Type B pancreatic cell (in vitro differentiated cells): Measurements from ENCODE around the gene SYTL3. TPM values are rescaled to one million over a fixed set of nuclear protein-coding genes. Genes with fewer than 3 reads are reported as not detected.

Experiments used
- DNase-seq: peaks from one replicate; pipeline ENCODE4 v3.0.0; 2021; ENCODE audit warnings: mixed read lengths; ENCODE audit not compliant: unreplicated experiment; ENCODE audit errors: extremely low spot score
- H3K27ac Mint-ChIP-seq: 2 replicates; pipeline ENCODE4 v1.8.0; 2021; ENCODE audit warnings: mild to moderate bottlenecking, mixed read lengths
- H3K27me3 Mint-ChIP-seq: 2 replicates; pipeline ENCODE4 v1.8.0; 2021; ENCODE audit warnings: mixed read lengths
- H3K36me3 Mint-ChIP-seq: 2 replicates; pipeline ENCODE4 v1.8.0; 2021; ENCODE audit warnings: mixed read lengths
- H3K4me1 Mint-ChIP-seq: one replicate; pipeline ENCODE4 v1.8.0; 2021; ENCODE audit warnings: mixed read lengths; ENCODE audit not compliant: unreplicated experiment
- H3K4me3 Mint-ChIP-seq: 2 replicates; pipeline ENCODE4 v1.8.0; 2021; ENCODE audit warnings: mild to moderate bottlenecking, mixed read lengths
- H3K9me3 Mint-ChIP-seq: 2 replicates; pipeline ENCODE4 v1.8.0; 2021; ENCODE audit warnings: mixed read lengths
- CTCF ChIP-seq: fragments of 200-600 bp; sonication (generic); conservative IDR thresholded peaks from 2 replicates; pipeline ENCODE4 v1.5.0; 2021; ENCODE audit warnings: antibody characterized with exemption, mild to moderate bottlenecking
- total RNA-seq: library from RNA; stranded (reverse); gene quantifications from 2 replicates; pipeline ENCODE4 v1.2.1, GENCODE V29; 2021; ENCODE audit warnings: low replicate concordance

The SYTL3 gene
- total RNA-seq, 1 donor from 2014 or later: 2.2 TPM

- Mint-ChIP-seq H3K36me3 (no peaks in the 10 kb centered on the region), H3K27ac (no peak overlapping the region), H3K27me3 (no peaks in the 10 kb centered on the region), H3K4me1 (peaks cover 8% of the 10 kb centered on the region), H3K9me3 (no peaks in the 10 kb centered on the region), H3K4me3 (no peak overlapping the region)
- DNase-seq: peak; percentile 4
- TF ChIP-seq CTCF: no peak
Measured at GRCh38 chr6:158684745-158685324, 35.0 kb downstream of the SYTL3 start.

- Mint-ChIP-seq H3K4me3 (no peak overlapping the region), H3K27me3 (no peaks in the 10 kb centered on the region), H3K36me3 (no peaks in the 10 kb centered on the region), H3K4me1 (peaks cover 8% of the 10 kb centered on the region), H3K9me3 (no peaks in the 10 kb centered on the region), H3K27ac (peak overlapping the region; percentile 9)
- DNase-seq: peak; percentile 7
- no peak for TF ChIP-seq CTCF
Measured at GRCh38 chr6:158686311-158686710, 36.5 kb downstream of the SYTL3 start.

- Mint-ChIP-seq H3K27ac (no peak overlapping the region), H3K27me3 (no peaks in the 10 kb centered on the region), H3K4me1 (peaks cover 8% of the 10 kb centered on the region), H3K36me3 (no peaks in the 10 kb centered on the region), H3K9me3 (no peaks in the 10 kb centered on the region), H3K4me3 (no peak overlapping the region)
- TF ChIP-seq CTCF: no peak
- DNase-seq: peak; percentile 25
Measured at GRCh38 chr6:158686791-158687381, 37.0 kb downstream of the SYTL3 start.

GRCh38 chr6:158687506-158687905 is 37.7 kb downstream of the SYTL3 start:
- DNase-seq: no peak
- no peaks in the 10 kb centered on the region for H3K27me3 Mint-ChIP-seq
- no peak for TF ChIP-seq CTCF
- H3K4me1 Mint-ChIP-seq: peaks cover 8% of the 10 kb centered on the region
- H3K9me3 Mint-ChIP-seq: no peaks in the 10 kb centered on the region
- no peak overlapping the region for H3K27ac Mint-ChIP-seq
- H3K4me3 Mint-ChIP-seq: no peak overlapping the region
- no peaks in the 10 kb centered on the region for H3K36me3 Mint-ChIP-seq

GRCh38 chr6:158688860-158689259 is 39.0 kb downstream of the SYTL3 start:
- Mint-ChIP-seq H3K4me1 (peaks cover 8% of the 10 kb centered on the region), H3K9me3 (no peaks in the 10 kb centered on the region), H3K27ac (no peak overlapping the region), H3K4me3 (no peak overlapping the region), H3K36me3 (no peaks in the 10 kb centered on the region), H3K27me3 (no peaks in the 10 kb centered on the region)
- no peak for TF ChIP-seq CTCF
- DNase-seq: no peak
